AG08395 (cell line): ENCODE measurements around the gene VDR.

Experiments
- DNase-seq: peaks from one replicate; pipeline ENCODE4 v3.0.0; 2012; ENCODE audit warnings: mixed read lengths, low spot score

The VDR gene

GRCh38 chr12:47868552-47869031 is 36.2 kb downstream of the VDR start:
- no peak for DNase-seq

DNA sequence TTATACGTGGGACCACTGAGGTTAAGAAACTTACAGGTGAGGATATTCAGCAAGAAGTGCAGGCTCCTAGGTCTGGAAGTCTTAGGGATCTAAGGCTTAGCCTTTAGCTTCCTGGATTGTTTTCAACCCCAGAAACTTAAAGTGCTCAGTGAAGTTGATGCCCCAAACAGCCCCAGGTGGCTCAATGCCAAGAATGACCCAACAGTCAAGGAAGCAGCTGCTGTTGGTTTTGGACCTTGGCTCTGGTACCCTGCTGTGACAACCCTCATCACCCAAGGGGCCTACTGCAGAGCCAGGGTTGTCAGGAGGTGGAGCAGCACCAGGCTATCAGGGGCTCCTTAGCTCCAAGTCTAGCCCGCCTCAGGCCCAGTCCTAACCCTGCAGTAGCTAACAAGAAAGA is 36.8 kb downstream of the VDR start:
- no peak for DNase-seq

- DNase-seq, result peak; percentile 88
Measured at GRCh38 chr12:47867495-47867941, 37.3 kb downstream of the VDR start.

DNA sequence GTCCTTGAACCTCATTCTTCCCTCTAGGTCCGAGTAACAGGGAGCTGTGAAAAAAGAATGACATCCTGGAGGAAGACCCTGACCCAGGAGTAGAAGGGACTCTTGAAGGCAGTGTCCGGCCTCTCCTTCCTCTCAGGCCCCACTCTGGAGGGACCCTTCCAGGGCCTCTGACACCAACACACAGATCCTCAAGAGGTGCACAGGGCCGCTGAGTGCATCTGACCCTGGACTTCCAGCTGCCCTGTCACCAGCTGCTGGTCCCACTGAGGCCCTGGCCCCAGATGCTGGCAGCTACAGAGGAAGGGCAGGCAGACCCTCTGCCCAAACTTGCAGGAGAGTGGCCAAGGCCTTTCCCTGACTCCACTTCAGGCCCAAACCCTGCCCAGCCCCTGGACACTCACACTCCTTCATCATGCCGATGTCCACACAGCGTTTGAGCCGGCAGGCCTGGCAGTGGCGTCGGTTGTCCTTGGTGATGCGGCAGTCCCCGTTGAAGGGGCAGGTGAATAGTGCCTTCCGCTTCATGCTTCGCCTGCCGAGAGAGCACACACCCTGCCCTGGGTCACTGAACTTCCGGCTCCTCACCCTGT is 40.1 kb downstream of the VDR start:
- no peak for DNase-seq

- DNase-seq, result no peak
Measured at GRCh38 chr12:47863985-47864384, 40.8 kb downstream of the VDR start.

DNA sequence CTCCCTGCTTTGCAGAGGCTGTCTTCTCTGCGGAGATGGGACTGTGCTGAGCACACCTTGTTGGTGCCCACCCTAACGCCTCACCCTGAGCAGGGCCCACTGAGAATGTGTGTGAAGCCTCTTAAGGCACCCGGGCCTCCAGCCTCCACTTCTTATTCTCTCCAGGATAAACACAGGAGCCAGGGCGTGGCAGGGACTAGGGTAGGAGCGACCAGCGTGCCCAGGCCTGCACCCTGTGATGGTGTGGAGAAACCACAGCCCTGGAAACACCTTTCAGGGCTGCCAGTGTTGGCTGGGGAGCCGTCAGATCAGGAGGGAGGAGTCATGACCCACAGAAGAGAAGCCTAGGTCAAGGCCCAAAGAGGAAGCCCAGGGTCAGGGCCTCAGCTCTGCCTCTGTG is 41.3 kb downstream of the VDR start:
- DNase-seq, result no peak

DNA sequence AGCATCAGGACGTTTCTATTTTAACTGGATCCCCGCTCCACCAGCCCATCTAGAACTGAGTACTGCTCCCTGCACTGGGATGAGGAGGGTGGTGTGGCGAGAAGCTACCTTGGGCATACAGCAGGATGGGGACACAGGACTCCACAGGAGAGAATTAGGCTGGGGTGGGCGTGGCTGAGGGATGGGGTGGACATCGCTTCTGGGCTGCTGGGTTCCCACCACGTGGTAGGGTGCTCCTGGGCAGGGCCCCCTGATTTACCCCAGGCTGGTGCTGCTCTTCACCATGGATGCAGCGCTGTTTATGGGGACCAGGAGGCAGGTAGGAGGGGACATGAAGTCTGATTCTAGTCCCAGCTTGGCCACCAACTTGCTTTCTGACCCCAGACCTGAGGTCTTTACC is 41.9 kb downstream of the VDR start:
- DNase-seq, result no peak

DNA sequence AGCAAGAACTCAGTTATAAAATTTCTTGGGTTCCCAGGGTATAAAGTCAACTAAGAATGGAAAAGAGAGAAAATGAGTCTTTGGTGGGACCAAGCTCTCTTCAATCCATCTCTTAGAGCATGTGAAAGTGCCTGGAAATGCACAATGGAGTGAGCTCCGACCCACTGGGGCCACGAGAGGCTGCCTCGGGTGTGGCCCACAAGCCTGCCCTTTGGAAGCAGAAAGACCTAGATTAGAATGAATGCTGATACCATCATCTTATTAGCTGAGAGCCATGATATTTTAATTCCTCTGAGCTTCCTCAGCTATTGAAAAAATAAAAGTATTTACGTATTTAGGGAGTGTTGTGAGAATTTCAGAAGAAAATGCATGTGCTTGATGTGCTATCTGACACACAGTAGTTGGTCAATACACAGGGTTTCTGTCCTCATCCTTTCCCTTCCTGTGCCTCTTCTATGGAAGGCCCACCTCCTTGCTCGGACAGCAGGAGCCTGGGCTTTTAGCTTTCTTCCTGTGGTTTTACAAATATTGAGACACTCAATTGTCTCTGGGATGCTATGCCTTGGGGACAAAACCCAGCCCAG is 42.5 kb downstream of the VDR start:
- no peak for DNase-seq

- DNase-seq, result no peak
Measured at GRCh38 chr12:47860873-47861272, 43.9 kb downstream of the VDR start.

DNA sequence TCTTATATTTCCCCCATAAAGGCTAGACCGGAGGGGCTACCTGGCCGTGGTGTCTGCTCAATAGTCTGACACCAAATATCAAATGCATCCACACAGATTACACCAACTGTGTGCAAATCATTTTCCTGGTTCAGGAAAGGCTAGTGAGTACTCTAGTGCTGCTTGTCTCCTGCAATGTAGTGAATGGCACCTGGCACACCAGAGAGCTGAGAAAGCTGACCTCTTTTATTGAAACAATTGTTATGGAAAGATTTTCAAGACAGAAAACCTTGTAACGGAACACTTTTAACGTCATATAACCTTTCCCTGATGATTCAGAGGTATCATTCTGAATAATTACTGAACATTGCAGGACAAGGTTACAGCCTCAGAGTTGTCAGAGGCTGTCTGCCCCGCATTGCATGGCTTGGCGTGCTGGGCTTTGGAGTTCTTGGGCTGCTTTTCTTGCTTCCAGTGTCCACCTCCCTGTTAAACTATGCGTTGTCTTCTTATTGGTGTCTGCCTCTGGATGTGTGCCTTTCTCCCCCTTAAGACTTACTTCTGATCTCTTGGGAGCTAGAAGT is 44.4 kb downstream of the VDR start:
- DNase-seq, result no peak

- no peak for DNase-seq
Measured at GRCh38 chr12:47858511-47859266, 46.1 kb downstream of the VDR start.

DNA sequence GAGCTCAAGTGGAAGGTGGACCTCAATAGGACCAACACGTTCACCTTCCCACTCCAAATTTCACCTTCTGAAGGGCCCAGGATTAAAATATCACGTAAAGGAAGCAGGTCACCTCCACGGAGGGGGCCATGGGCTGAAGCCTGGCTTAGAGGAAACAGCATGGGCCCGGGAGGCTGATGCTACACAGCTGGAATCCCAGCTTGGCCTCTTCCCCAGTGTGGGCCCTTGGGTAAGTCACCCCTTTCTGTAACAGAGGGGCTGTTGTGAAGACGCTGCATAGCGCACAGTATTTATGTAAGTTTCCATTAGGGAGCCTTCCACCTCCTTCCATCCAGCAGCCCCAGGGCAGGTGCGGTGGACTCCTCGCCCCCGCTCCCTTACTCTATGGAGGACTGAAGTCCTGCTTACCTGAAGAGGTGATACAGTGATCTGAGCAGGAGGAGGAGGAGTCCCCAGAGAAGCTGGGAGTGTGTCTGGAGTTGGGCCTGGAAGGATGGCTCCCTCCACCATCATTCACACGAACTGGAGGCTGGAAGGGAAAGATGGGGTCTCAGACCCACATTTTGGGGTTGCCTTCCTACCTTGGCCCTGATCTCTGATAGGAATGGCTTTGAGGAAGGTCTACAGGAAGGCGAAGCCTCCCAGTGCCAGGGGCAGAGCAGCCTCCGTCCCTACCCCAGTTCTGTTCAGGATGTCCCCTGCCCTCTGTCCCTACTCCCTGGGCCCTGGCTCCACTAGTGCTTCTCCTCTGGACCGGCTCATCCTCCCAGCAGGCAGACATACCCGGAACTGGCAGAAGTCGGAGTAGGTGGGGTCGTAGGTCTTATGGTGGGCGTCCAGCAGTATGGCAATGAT is 47.8 kb downstream of the VDR start:
- DNase-seq, result no peak

DNA sequence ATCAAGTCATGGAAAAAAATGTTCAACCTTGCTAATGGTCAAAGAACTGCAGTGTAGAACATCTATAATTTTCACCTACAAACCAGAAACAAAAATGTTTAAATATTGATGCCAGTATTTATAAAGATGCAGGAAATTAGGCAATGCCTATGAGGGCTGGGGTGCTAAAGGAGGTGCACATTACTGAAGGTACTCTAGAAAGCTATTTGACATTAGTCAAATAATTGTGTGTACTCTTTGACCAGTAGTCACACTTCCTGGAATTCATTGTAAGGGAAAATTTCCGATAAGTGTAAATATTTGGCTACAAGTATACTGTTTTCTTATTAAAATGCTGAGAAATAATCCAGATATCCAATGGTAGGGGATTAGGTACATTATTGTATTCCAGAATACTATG is 48.7 kb downstream of the VDR start:
- no peak for DNase-seq

DNA sequence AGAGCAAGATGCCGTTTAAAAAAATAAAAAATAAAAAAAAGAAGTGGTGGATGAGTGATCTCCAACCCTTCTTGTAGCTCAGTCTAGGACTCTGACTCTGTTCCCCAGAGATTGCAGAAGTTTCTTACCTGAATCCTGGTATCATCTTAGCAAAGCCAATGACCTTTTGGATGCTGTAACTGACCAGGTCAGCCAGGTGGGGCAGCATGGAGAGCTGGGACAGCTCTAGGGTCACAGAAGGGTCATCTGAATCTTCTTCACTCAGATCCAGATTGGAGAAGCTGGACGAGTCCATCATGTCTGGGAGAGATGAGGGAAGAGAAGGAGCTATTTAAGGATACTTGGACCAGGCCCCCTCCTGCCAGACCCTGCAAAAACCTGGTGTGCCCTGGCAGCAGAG is 49.3 kb downstream of the VDR start:
- DNase-seq, result no peak

DNA sequence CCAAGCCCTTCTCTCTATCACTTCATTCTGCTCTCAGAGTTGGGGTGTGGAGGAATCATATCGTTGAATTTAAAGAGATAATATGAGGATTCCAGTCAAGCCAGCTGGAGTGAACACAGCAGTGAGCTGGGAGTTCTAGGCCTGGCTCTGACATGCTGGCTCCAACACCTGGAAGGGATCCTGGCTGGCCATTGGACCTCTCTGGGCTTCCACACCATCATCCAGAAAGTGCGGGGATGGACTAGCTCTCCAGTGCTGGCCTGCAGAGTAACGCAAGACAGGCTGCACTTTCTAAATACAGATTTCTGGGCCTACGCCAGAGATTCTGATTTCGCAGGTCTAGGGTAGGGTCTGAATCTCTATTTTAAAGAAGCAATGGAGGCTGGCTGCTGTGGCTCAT is 50.3 kb downstream of the VDR start:
- DNase-seq, result no peak

DNA sequence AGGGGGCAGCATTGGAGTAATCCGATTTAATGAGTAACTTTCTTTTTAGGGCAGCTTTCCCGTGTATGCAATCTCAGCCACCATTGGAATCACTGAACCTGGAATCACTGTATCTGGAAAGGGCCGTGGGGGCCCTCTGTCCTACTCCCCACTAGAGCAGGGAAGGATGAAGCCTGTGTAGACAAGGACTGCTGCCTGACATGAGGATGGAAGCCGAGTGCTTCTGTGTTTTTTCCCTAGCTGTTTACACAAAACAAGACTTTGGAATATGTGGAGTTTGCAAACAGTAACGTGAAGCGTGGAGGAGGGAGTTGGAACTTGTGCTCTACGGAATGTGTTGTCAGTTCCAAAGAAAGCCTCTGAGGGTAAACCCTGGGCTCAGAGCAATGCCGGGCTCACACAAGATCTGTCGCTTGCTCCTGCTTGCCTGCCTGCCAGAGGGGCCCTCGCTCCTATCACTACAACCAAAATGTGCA is 52.7 kb downstream of the VDR start:
- DNase-seq, result no peak

- DNase-seq, result no peak
Measured at GRCh38 chr12:47851303-47851952, 53.4 kb downstream of the VDR start.

GRCh38 chr12:47850153-47851084 is 54.4 kb downstream of the VDR start:
- DNase-seq, result no peak

DNA sequence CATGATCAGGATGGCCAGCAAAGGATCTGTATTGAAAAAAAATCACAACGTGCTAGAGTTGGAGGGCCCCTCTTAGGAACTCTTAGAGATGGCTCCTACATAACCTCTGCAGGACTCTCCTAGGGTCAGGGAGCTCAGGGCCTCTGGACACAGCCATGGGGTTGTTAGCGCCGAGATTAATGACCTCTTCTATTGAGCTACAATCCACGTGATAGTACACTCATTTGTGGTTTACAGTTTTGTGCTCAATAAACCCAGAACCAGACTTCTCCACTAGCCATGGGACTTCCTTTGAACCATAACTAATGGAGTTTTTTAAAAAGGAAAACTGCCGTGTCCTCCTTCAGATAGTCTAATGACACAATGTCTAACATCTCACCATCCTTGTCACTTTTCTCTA is 55.5 kb downstream of the VDR start:
- DNase-seq, result no peak

DNA sequence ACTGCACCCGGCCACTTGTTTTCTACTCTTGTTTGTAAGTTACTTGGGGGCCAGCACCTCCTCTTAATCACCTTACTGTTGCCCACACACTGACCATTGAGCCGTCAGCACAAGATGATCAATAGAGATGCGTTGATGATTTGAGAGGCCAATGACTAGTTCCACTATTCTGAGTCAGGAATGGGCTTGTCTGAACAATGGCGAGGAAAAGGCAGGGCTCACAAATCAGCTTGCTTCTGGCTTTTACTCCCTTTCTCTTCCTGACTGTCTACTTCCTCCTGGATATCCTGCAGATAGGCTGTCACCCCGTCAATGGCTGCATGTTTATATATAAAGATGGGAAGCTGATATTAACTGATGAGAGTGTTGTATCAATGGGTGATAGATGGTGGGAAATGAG is 55.9 kb downstream of the VDR start:
- DNase-seq, result no peak
